Measurements from ENCODE around the gene CERS6. TPM values are rescaled to one million over a fixed set of nuclear protein-coding genes. Genes with fewer than 3 reads are reported as not detected.

CERS6 gene
- total RNA-seq, 1 donor from 2014 or later = 17.7 TPM

DNA sequence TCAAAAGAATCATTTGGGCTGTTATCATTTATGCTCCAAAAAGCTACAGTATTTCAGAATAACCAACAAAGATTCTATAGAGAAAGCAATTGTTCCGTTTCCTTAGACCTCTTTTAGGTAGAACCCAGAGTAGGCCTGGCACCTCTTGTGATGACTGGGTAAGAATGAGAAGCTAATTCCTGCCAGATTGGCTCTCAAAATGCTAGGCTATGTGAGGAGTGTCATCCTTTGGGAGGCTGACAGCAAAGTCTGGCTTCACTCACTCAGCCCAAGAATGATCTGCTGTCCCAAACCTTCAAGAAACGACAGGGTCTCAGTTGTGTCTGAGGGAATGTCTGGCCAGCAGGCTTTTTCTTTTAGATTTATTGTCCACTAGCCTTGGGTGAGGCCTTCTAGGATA is 4.5 kb downstream of the CERS6 start:
- TF ChIP-seq, protein P1, sequence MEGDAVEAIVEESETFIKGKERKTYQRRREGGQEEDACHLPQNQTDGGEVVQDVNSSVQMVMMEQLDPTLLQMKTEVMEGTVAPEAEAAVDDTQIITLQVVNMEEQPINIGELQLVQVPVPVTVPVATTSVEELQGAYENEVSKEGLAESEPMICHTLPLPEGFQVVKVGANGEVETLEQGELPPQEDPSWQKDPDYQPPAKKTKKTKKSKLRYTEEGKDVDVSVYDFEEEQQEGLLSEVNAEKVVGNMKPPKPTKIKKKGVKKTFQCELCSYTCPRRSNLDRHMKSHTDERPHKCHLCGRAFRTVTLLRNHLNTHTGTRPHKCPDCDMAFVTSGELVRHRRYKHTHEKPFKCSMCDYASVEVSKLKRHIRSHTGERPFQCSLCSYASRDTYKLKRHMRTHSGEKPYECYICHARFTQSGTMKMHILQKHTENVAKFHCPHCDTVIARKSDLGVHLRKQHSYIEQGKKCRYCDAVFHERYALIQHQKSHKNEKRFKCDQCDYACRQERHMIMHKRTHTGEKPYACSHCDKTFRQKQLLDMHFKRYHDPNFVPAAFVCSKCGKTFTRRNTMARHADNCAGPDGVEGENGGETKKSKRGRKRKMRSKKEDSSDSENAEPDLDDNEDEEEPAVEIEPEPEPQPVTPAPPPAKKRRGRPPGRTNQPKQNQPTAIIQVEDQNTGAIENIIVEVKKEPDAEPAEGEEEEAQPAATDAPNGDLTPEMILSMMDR (IDR thresholded peaks at IDR 0.05; ENCODE audit: insufficient read depth, low read length, poor library complexity, severe bottlenecking) = no peak
- no peak overlapping the region for H3K4me3 ChIP-seq (ENCODE audit: low read depth, low read length)
- no peaks in the 10 kb centered on the region for H3K36me3 ChIP-seq (ENCODE audit: control insufficient read depth, insufficient read depth, low read length)
- H3K27me3 ChIP-seq (ENCODE audit: control insufficient read depth, insufficient read depth, low read length) = no peaks in the 10 kb centered on the region
- DNase-seq (ENCODE audit: low read depth) = no peak

DNA sequence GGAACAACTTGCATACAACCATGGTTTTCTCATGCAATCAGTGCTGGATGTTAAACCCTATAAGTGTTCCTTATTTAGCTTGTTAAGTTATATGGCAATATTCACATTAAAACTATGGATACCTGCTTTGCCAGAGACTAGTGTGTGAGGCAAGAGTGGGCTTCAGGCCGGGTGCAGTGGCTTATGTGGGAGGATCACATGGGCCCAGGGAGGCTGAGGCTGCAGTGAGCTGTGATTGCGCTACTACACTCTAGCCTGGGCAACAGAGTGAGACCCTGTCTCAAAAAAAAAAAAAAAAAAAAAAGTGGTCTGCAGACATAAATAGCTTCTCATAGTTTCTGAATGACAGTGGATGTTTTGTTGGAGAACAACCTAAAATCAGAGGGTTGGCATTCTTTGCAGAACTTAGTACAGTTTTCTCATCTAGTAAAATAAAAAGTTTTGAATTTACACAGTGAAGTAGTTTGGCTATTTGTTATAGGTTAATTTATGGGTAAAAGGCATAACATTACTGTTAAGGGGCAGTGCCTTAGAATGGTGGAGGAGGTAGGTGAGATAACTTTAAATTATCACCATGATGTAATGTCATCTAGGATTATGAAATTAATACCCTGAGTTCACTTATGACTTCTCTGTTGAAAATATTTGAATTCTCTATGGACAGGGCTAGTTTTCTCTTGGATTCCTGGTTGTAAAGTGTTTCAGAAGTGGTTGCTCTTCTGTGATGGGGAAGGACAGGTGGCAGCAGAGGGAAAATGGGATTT is 5.3 kb downstream of the CERS6 start:
- no peaks in the 10 kb centered on the region for H3K36me3 ChIP-seq (ENCODE audit: control insufficient read depth, insufficient read depth, low read length)
- TF ChIP-seq, protein P1 (IDR thresholded peaks at IDR 0.05; ENCODE audit: insufficient read depth, low read length, poor library complexity, severe bottlenecking) = no peak
- DNase-seq (ENCODE audit: low read depth) = no peak
- no peaks in the 10 kb centered on the region for H3K27me3 ChIP-seq (ENCODE audit: control insufficient read depth, insufficient read depth, low read length)
- no peak overlapping the region for H3K4me3 ChIP-seq (ENCODE audit: low read depth, low read length)

DNA sequence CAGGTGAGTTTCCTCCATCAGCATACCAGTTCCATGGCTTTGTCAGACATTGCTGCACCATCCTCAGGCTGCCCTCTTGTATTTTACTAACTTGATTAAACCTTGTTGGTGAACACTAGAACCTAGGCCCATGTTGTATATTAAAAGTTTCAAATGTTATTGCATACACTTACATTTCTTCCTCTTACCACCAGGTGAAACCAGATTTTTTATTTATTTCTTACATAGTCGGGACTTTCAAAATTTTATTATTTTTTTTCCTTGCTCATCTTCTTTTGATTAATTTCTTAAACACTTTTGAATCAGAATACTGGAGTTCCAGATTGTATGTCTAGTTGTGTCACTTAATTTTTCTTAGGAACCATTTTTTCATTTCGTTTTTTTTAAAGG is 5.9 kb downstream of the CERS6 start:
- Histone ChIP-seq H3K4me3 (ENCODE audit: low read depth, low read length) (no peak overlapping the region), H3K36me3 (ENCODE audit: control insufficient read depth, insufficient read depth, low read length) (no peaks in the 10 kb centered on the region), H3K27me3 (ENCODE audit: control insufficient read depth, insufficient read depth, low read length) (no peaks in the 10 kb centered on the region)
- TF ChIP-seq, protein P1 (IDR thresholded peaks at IDR 0.05; ENCODE audit: insufficient read depth, low read length, poor library complexity, severe bottlenecking) = no peak
- DNase-seq (ENCODE audit: low read depth) = no peak

DNA sequence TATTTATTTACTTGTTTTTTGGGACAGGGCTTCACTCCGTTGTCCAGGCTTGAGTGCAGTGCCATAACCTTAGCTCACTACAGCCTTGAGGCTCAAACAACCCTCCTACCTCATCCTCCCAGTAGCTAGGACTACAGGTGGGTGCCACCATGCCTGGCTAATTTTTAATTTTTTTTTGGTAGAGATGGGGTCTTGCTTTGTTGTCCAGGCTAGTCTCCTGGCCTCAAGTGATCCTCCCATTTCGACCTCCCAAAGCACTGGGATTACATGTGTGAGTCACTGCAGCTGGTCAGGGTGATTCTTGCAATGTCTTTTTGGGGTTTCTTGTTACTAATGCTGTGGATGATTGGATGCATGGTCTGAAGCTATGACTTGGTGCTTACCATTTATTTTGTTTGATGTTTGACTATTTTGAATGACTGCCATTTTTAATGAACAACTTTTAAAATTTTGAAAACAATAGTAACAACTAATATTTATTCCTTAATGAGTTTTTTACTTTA is 6.5 kb downstream of the CERS6 start:
- no peaks in the 10 kb centered on the region for H3K36me3 ChIP-seq (ENCODE audit: control insufficient read depth, insufficient read depth, low read length)
- H3K4me3 ChIP-seq (ENCODE audit: low read depth, low read length) = no peak overlapping the region
- DNase-seq (ENCODE audit: low read depth) = no peak
- TF ChIP-seq, protein P1 (IDR thresholded peaks at IDR 0.05; ENCODE audit: insufficient read depth, low read length, poor library complexity, severe bottlenecking) = no peak
- H3K27me3 ChIP-seq (ENCODE audit: control insufficient read depth, insufficient read depth, low read length) = no peaks in the 10 kb centered on the region

DNA sequence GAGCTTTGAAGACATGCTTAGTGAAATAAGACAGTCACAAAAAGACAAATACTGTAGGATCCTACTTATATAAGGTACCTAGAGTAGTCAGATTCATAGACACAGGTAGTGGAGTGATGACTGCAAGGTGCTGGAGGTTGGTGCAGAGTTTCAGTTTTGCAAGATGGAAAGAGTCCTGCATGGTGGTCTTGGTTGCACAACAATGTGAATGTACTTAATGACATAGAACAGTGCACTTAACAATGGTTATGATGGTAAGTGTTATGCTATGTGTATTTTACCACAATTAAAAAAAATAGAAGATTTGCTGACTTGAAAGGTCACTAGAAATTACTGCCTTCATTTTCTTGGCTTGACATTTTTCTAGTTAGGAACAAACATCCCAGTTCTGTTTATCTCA is 9.5 kb downstream of the CERS6 start:
- Histone ChIP-seq H3K36me3 (ENCODE audit: control insufficient read depth, insufficient read depth, low read length) (no peaks in the 10 kb centered on the region), H3K4me3 (ENCODE audit: low read depth, low read length) (no peak overlapping the region), H3K27me3 (ENCODE audit: control insufficient read depth, insufficient read depth, low read length) (no peaks in the 10 kb centered on the region)
- TF ChIP-seq, protein P1 (IDR thresholded peaks at IDR 0.05; ENCODE audit: insufficient read depth, low read length, poor library complexity, severe bottlenecking) = no peak
- DNase-seq (ENCODE audit: low read depth) = no peak
